ENCODE results near the gene SLC22A14.
"Not testable (repeated sequence)": the region's sequence is repeated elsewhere in the genome, so short reads cannot be mapped to it uniquely, and the experiment has no call there.

GRCh38 chr3:38289286-38290217 is 7.5 kb downstream of the SLC22A14 start:
- not testable (repeated sequence) for TF ChIP-seq CTCF (IDR thresholded peaks at IDR 0.05; ENCODE audit: insufficient read depth, low read length); SPI1 (IDR thresholded peaks at IDR 0.05; ENCODE audit: borderline replicate concordance, low read depth); GABPA (IDR thresholded peaks at IDR 0.05; ENCODE audit: low read depth); REST (IDR thresholded peaks at IDR 0.05; ENCODE audit: insufficient replicate concordance, low read depth)
